Endothelial cell of umbilical vein (primary cell): Measurements from ENCODE around the gene MOCS2.

Experiments
- EZH2 ChIP-seq: IDR thresholded peaks from 2 replicates; pipeline ENCODE4 v1.6.1; 2012; ENCODE audit warnings: borderline replicate concordance, low read depth, mild to moderate bottlenecking, moderate library complexity, low read length, inconsistent platforms; ENCODE audit not compliant: severe bottlenecking
- FOS ChIP-seq: IDR thresholded peaks from 2 replicates; pipeline ENCODE4 v1.6.1; 2011; ENCODE audit warnings: mild to moderate bottlenecking, low read length, moderate library complexity, borderline replicate concordance; ENCODE audit not compliant: insufficient read depth
- JUN ChIP-seq: IDR thresholded peaks from 2 replicates; pipeline ENCODE4 v1.6.1; 2011; ENCODE audit warnings: borderline replicate concordance, low read depth; ENCODE audit not compliant: insufficient read length, insufficient read depth
- MYC ChIP-seq: IDR thresholded peaks from one replicate; pipeline ENCODE4 v1.6.1; 2011; ENCODE audit warnings: mild to moderate bottlenecking, low read depth, low read length
- POLR2A ChIP-seq: IDR thresholded peaks from 2 replicates; pipeline ENCODE4 v1.6.1; 2012; ENCODE audit warnings: low read depth, mild to moderate bottlenecking, control low read depth, low read length
- POLR2AphosphoS5 ChIP-seq: IDR thresholded peaks from 2 replicates; pipeline ENCODE4 v1.6.1; 2012; ENCODE audit warnings: low read depth, mild to moderate bottlenecking, control low read depth, low read length, moderate library complexity; ENCODE audit not compliant: insufficient read depth
- TF ChIP-seq, protein P1 (sequence below), 2 donors: IDR thresholded peaks; 1 replicate in 1 of 2; 2 replicates in 1 of 2; pipeline ENCODE4 v1.5.1; 2011; ENCODE audit warnings: low read length in 2 of 2, mild to moderate bottlenecking in 2 of 2, moderate library complexity in 2 of 2, control low read depth in 1 of 2, inconsistent platforms in 1 of 2, low read depth in 1 of 2; ENCODE audit not compliant: insufficient read depth in 1 of 2; ENCODE audit errors: extremely low read depth in 1 of 2
- TF ChIP-seq, protein P2 (sequence below): IDR thresholded peaks from 2 replicates; pipeline ENCODE4 v1.6.1; 2011; ENCODE audit not compliant: insufficient read depth, insufficient read length

DNA sequence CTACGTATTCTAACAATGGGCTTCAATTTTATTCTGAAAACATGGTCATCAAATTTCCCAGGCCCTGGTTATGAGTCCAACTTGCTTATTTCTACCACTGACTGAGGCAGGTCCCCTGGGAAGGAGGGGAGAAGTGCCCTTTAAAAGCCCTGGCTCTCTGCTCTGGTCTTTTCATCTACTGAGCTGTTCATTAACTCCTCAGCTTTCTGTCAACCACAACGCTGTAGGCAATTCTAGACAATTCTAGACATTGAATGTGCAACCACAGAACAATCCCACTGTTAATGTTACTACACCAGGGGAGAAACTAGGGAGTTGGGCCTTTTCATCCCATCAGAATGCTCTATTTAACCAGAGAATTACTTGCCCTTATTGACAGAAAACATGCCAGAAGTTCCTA lies 10.0 kb downstream of the MOCS2 start:
- TF ChIP-seq, protein P1, sequence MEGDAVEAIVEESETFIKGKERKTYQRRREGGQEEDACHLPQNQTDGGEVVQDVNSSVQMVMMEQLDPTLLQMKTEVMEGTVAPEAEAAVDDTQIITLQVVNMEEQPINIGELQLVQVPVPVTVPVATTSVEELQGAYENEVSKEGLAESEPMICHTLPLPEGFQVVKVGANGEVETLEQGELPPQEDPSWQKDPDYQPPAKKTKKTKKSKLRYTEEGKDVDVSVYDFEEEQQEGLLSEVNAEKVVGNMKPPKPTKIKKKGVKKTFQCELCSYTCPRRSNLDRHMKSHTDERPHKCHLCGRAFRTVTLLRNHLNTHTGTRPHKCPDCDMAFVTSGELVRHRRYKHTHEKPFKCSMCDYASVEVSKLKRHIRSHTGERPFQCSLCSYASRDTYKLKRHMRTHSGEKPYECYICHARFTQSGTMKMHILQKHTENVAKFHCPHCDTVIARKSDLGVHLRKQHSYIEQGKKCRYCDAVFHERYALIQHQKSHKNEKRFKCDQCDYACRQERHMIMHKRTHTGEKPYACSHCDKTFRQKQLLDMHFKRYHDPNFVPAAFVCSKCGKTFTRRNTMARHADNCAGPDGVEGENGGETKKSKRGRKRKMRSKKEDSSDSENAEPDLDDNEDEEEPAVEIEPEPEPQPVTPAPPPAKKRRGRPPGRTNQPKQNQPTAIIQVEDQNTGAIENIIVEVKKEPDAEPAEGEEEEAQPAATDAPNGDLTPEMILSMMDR (IDR thresholded peaks at IDR 0.05; ENCODE audit: extremely low read depth in 1 of 2, insufficient read depth in 1 of 2, low read depth in 1 of 2, low read length in 2 of 2): no peak
- TF ChIP-seq POLR2AphosphoS5 (no peak), POLR2A (no peak), EZH2 (no peak), FOS (no peak), JUN (no peak), MYC (no peak)
- TF ChIP-seq, protein P2, sequence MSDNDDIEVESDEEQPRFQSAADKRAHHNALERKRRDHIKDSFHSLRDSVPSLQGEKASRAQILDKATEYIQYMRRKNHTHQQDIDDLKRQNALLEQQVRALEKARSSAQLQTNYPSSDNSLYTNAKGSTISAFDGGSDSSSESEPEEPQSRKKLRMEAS: no peak
